ENCODE data around the gene ATP1B3.

ATP1B3 gene

DNA sequence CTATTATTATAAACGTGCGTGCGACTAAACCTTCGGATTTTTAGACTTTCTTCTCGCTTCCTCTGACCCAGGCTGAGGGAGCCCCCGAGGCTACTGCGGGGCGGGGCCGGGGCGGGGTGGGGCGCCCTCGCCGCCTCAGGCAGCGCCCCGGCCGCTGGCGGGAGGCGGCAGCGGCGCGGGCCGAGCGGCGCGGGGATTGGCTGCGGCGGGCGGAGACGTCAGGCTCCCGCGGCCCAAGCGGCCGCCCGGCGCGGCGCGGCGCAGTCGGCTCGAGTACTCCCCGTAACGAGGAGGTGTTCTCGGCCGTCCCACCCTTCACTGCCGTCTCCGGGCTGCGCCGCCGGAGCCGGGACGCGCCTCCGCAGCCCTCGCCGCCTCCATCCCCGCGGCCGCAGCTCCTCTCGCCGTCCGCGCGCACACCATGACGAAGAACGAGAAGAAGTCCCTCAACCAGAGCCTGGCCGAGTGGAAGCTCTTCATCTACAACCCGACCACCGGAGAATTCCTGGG lies at the start of gene ATP1B3:
TSS of gene ATP1B3 (plus strand) at position 263 of the 510 bp plus-strand sequence. CDS start at position 422, 159 bp downstream.
- peak within 1 kb of the TSS; percentile 98 for H3K9ac ChIP-seq (ENCODE audit: low read length)
- TF ChIP-seq EZH2phosphoT487 (IDR thresholded peaks at IDR 0.05; ENCODE audit: low read depth) (no peak), CTCF (IDR thresholded peaks at IDR 0.05; ENCODE audit: low read depth, low read length) (no peak)
- H2AFZ ChIP-seq (ENCODE audit: low read depth, low read length): peak within 1 kb of the TSS; percentile 96
- H3K79me2 ChIP-seq (ENCODE audit: low read length): peaks cover 50% of the 10 kb centered on the region
- H4K20me1 ChIP-seq (ENCODE audit: insufficient read depth, low read length): peaks cover 29% of the 10 kb centered on the region
- H3K27ac ChIP-seq (ENCODE audit: low read length): peak within 1 kb of the TSS; percentile 90
- H3K9me3 ChIP-seq (ENCODE audit: insufficient read depth, low read length): no peaks in the 10 kb centered on the region
- H3K4me1 ChIP-seq (ENCODE audit: low read length): peaks cover 17% of the 10 kb centered on the region
- peaks cover 14% of the 10 kb centered on the region for H3K36me3 ChIP-seq (replicated peaks; ENCODE audit: low read depth, low read length)
- no peaks in the 10 kb centered on the region for H3K27me3 ChIP-seq (ENCODE audit: low read depth, low read length)
- peak within 1 kb of the TSS; percentile 96 for H3K4me2 ChIP-seq (ENCODE audit: low read length)
- peak within 1 kb of the TSS; percentile 100 for H3K4me3 ChIP-seq (ENCODE audit: low read length)

GRCh38 chr3:141828487-141828886 lies 48.0 kb upstream of the ATP1B3 start:
- H3K4me1 ChIP-seq (ENCODE audit: low read length): peaks cover 8% of the 10 kb centered on the region
- no peak overlapping the region for H3K4me3 ChIP-seq (ENCODE audit: low read length)
- H3K9me3 ChIP-seq (ENCODE audit: insufficient read depth, low read length): no peaks in the 10 kb centered on the region
- no peaks in the 10 kb centered on the region for H3K79me2 ChIP-seq (ENCODE audit: low read length)
- TF ChIP-seq CTCF (IDR thresholded peaks at IDR 0.05; ENCODE audit: low read depth, low read length): no peak
- TF ChIP-seq EZH2phosphoT487 (IDR thresholded peaks at IDR 0.05; ENCODE audit: low read depth): no peak
- no peak overlapping the region for H3K27ac ChIP-seq (ENCODE audit: low read length)
- H3K4me2 ChIP-seq (ENCODE audit: low read length): no peak overlapping the region
- H4K20me1 ChIP-seq (ENCODE audit: insufficient read depth, low read length): no peaks in the 10 kb centered on the region
- H2AFZ ChIP-seq (ENCODE audit: low read depth, low read length): no peak overlapping the region
- H3K27me3 ChIP-seq (ENCODE audit: low read depth, low read length): peaks cover 3% of the 10 kb centered on the region; the same call in 1 of the 2 replicates
- no peak overlapping the region for H3K9ac ChIP-seq (ENCODE audit: low read length)
- H3K36me3 ChIP-seq (replicated peaks; ENCODE audit: low read depth, low read length): no peaks in the 10 kb centered on the region

DNA sequence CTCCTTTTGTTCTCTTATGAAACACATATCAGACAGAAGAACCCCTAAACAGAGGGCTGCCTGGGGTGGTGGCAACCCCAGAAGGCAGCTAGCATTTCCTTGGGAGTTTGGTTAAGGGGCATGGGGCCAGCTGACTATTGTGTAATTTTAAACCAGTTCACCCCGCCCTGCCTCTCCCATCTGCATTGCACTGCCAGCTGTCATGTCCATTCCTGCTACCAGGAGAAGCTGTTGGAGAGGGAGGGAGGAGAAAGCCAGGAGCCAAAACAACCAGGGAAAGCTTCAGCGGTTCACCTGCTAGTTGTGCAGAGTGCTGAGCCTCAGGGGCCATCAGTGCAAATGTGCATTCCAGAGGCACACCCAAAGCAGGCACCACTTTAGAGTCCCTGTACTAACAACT lies 47.6 kb upstream of the ATP1B3 start:
- no peaks in the 10 kb centered on the region for H3K9me3 ChIP-seq (ENCODE audit: insufficient read depth, low read length)
- TF ChIP-seq CTCF (IDR thresholded peaks at IDR 0.05; ENCODE audit: low read depth, low read length) (no peak), EZH2phosphoT487 (IDR thresholded peaks at IDR 0.05; ENCODE audit: low read depth) (no peak)
- H3K4me1 ChIP-seq (ENCODE audit: low read length): peaks cover 8% of the 10 kb centered on the region
- H3K27ac ChIP-seq (ENCODE audit: low read length): no peak overlapping the region
- H4K20me1 ChIP-seq (ENCODE audit: insufficient read depth, low read length): no peaks in the 10 kb centered on the region
- peaks cover 3% of the 10 kb centered on the region; the same call in 1 of the 2 replicates for H3K27me3 ChIP-seq (ENCODE audit: low read depth, low read length)
- H3K4me2 ChIP-seq (ENCODE audit: low read length): no peak overlapping the region
- H2AFZ ChIP-seq (ENCODE audit: low read depth, low read length): no peak overlapping the region
- H3K4me3 ChIP-seq (ENCODE audit: low read length): no peak overlapping the region
- no peaks in the 10 kb centered on the region for H3K79me2 ChIP-seq (ENCODE audit: low read length)
- H3K9ac ChIP-seq (ENCODE audit: low read length): no peak overlapping the region
- H3K36me3 ChIP-seq (replicated peaks; ENCODE audit: low read depth, low read length): no peaks in the 10 kb centered on the region

DNA sequence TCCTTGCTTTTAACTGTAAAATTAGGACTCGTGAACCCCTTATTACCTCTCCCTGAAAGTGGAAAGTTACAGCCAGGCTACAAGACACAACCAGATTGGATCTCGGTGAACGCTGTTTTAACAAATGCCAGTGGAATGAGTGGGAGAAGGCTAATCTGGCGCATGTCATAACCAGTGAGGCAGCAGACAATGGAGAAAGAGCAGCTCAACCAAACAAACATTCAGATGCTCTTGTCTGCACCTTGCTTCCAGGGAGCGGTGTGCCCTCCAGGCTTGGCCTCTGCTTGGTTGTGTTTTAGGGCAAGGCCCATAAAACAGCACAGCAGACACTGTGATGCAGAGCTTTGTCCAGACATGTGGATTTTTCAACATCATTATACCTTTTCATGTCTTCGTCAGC lies 45.9 kb upstream of the ATP1B3 start:
- Histone ChIP-seq H3K4me1 (ENCODE audit: low read length) (peaks cover 8% of the 10 kb centered on the region), H3K4me2 (ENCODE audit: low read length) (no peak overlapping the region), H2AFZ (ENCODE audit: low read depth, low read length) (no peak overlapping the region), H3K36me3 (replicated peaks; ENCODE audit: low read depth, low read length) (no peaks in the 10 kb centered on the region), H3K27me3 (ENCODE audit: low read depth, low read length) (peaks cover 3% of the 10 kb centered on the region; the same call in 1 of the 2 replicates), H3K79me2 (ENCODE audit: low read length) (no peaks in the 10 kb centered on the region), H3K9me3 (ENCODE audit: insufficient read depth, low read length) (no peaks in the 10 kb centered on the region), H3K9ac (ENCODE audit: low read length) (no peak overlapping the region), H3K27ac (ENCODE audit: low read length) (no peak overlapping the region), H4K20me1 (ENCODE audit: insufficient read depth, low read length) (no peaks in the 10 kb centered on the region), H3K4me3 (ENCODE audit: low read length) (no peak overlapping the region)
- TF ChIP-seq EZH2phosphoT487 (IDR thresholded peaks at IDR 0.05; ENCODE audit: low read depth): no peak
- no peak for TF ChIP-seq CTCF (IDR thresholded peaks at IDR 0.05; ENCODE audit: low read depth, low read length)

Data from OCI-LY3 (cell line).